ENCODE data around the gene LRRC27. TPM values are rescaled to one million over a fixed set of nuclear protein-coding genes. Genes with fewer than 3 reads are reported as not detected.

Gene LRRC27
- total RNA-seq, 1 donor from 2014 or later = 15.5 TPM

DNA sequence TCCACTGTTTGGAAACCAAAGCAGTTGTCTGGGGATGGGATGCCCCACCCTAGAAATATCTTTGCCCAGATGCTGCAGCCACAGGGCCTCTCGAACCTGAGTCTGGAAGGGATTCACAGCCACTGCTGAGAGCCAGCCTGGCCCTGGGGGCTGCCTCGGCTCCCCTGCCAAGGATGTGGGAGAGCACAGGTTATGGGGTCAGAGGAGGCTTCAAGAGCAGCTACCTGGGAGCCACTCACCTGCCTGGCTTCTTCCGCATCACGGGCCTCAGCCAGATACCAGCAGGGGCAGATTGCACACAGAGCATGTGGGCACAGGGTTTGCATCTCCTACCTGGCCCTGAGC, 59.7 kb downstream of the LRRC27 start:
- DNase-seq (no peak), ATAC-seq (no peak)
- TF ChIP-seq, protein P1, sequence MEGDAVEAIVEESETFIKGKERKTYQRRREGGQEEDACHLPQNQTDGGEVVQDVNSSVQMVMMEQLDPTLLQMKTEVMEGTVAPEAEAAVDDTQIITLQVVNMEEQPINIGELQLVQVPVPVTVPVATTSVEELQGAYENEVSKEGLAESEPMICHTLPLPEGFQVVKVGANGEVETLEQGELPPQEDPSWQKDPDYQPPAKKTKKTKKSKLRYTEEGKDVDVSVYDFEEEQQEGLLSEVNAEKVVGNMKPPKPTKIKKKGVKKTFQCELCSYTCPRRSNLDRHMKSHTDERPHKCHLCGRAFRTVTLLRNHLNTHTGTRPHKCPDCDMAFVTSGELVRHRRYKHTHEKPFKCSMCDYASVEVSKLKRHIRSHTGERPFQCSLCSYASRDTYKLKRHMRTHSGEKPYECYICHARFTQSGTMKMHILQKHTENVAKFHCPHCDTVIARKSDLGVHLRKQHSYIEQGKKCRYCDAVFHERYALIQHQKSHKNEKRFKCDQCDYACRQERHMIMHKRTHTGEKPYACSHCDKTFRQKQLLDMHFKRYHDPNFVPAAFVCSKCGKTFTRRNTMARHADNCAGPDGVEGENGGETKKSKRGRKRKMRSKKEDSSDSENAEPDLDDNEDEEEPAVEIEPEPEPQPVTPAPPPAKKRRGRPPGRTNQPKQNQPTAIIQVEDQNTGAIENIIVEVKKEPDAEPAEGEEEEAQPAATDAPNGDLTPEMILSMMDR (IDR thresholded peaks at IDR 0.05) = no peak
- intact Hi-C loops (cut with DNase I) = no loop called here
- Histone ChIP-seq H3K27ac (no peak overlapping the region), H3K9me3 (no peaks in the 10 kb centered on the region), H3K27me3 (ENCODE audit: low read depth) (no peaks in the 10 kb centered on the region), H3K4me3 (no peak overlapping the region), H3K4me1 (peaks cover 29% of the 10 kb centered on the region), H3K36me3 (no peaks in the 10 kb centered on the region)

DNA sequence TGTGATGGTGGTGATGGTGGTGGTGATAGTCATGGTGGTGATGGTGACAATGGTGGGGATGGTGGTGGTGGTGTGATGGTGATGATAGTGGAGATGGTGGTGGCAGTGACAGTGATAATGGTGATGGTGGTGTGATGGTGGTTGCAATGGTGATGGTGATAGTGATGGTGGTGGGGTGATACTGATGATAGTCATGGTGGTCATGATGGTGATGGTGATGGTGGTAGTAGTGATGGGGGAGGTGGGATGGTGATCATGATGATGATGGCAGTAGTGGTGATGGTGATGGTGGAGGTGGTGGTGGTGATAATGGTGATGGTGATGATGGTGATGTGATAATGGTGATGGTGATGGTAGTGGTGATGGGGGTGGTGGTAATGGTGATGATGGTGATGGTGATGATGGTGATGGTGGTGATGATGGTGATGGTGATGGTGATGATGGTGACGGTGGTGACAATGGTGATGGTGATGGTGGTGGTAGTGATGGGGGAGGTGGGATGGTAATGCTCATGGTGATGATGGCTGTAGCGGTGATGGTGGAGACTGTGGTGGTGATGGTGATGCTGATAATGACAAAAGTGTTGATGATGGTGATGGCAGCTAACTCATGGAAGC, 60.3 kb downstream of the LRRC27 start:
- H3K4me1 ChIP-seq = peaks cover 29% of the 10 kb centered on the region
- H3K27ac ChIP-seq = no peak overlapping the region
- no peak overlapping the region for H3K4me3 ChIP-seq
- H3K9me3 ChIP-seq = no peaks in the 10 kb centered on the region
- intact Hi-C loops (cut with DNase I) = no loop called here
- no peaks in the 10 kb centered on the region for H3K27me3 ChIP-seq (ENCODE audit: low read depth)
- TF ChIP-seq, protein P1 (IDR thresholded peaks at IDR 0.05) = no peak
- H3K36me3 ChIP-seq = no peaks in the 10 kb centered on the region
- no peak for ATAC-seq
- no peak for DNase-seq

DNA sequence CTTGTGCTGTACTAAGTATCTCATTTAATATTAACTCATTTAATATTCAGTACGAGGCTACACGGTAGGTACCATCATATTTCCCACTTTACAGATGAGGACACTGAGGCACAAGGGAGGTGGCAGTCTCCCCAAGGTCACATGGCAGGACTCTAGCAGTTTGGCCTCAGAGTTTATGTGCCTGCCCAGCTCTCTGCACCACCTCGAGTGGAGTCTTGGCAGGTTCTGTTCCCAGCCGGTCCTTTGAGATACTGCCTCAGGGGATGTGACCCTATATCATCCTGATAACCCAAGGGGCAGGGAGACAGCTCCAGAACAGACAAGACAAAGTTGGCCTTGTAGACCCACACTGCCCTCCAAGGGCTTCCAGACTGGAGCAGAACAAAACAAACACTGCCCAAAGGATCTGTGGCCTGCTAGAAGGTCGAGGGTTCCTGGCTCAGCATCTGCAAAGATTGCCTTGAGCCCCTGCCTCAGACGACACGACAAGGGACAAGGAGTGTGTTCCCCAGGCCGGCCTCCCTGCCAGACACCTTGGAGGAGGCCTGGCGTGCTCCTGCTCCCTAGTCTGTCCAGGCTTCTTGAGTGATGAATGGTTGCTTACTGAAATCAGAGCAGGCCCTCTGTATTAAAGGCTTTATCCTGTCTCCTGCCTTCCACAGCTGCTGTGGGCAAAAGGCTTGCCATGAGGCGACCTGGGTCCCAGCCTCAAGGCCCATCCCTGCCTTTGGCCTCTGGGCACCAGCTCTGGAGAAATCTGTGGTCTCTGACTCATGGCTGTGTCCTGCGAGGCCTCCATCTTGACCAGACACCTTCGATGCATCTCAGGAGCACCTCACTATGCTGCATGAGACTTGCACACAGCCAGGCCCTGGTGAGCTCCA, 61.1 kb downstream of the LRRC27 start:
- Histone ChIP-seq H3K4me1 (peaks cover 29% of the 10 kb centered on the region), H3K4me3 (no peak overlapping the region), H3K27ac (no peak overlapping the region), H3K36me3 (no peaks in the 10 kb centered on the region), H3K9me3 (no peaks in the 10 kb centered on the region), H3K27me3 (ENCODE audit: low read depth) (no peaks in the 10 kb centered on the region)
- DNase-seq (no peak), ATAC-seq (no peak)
- intact Hi-C loops (cut with DNase I) = no loop called here
- TF ChIP-seq, protein P1 (IDR thresholded peaks at IDR 0.05) = no peak

DNA sequence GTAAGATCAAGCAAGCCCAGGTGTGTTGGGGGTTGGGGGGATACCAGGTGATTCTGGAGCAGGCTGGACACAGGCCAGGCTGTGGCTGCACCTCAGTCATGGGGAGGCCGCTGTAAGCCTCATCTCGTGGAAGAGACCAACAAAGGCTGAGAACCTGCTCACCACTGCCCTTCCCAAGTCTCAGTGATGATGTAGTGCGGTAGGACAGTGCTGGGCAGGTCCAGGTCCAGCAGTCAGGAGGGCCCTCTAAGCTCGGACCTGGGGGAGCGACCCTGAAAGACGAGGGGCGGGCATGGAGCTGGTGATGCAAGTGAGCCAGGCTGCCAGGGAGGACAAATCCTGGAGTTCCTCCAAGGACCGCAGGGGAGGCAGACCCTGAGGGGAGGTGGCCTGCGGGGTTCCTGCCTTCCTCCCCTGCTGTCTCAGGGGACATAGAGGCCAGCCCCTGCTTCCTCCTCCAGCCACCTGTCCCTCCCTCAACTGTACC, 61.7 kb downstream of the LRRC27 start:
- intact Hi-C loops (cut with DNase I) = no loop called here
- TF ChIP-seq, protein P1 (IDR thresholded peaks at IDR 0.05) = no peak
- ATAC-seq (no peak), DNase-seq (peak; percentile 43)
- H3K9me3 ChIP-seq = no peaks in the 10 kb centered on the region
- H3K36me3 ChIP-seq = no peaks in the 10 kb centered on the region
- no peak overlapping the region for H3K4me3 ChIP-seq
- H3K27me3 ChIP-seq (ENCODE audit: low read depth) = no peaks in the 10 kb centered on the region
- H3K27ac ChIP-seq = no peak overlapping the region
- peaks cover 35% of the 10 kb centered on the region for H3K4me1 ChIP-seq

DNA sequence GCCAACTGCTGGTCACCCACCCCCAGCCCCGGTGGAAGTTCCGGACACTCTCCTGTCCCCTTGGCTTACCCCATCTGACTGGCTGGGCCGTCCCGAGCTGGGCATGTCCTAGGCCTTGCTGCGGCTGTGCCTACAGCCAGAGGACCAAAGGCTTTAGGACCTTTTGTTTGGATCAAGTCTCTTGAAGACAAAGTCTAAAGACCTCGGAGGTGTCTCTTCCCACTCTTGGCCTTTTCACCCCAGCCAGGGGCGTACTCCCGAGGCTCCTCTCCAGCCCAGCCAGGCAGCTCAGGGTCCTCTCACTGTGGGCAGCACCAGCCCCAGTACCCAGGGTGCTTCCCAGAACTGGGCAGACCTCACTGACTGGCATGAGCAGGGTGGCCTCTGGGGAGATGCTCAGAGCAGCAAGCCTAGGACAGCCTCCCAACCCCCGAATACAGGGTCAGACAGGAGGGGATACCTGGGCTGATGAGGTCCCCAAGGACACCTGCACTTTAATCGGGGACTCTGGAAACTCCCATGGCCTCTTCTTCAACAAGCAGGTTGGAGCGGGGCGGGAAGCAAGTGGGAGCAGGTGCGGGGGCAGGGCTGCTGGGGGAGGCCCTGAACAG, 62.3 kb downstream of the LRRC27 start:
- Histone ChIP-seq H3K27ac (peak overlapping the region; percentile 18), H3K4me3 (no peak overlapping the region)
- ATAC-seq = no peak

More for the DNA sequence above, 62.3 kb downstream of the LRRC27 start:
- TF ChIP-seq, protein P1 (IDR thresholded peaks at IDR 0.05) = no peak
- H3K9me3 ChIP-seq = no peaks in the 10 kb centered on the region
- H3K27me3 ChIP-seq (ENCODE audit: low read depth) = no peaks in the 10 kb centered on the region
- no peaks in the 10 kb centered on the region for H3K36me3 ChIP-seq
- peak; percentile 35 for DNase-seq
- intact Hi-C loops (cut with DNase I) = no loop called here
- peaks cover 35% of the 10 kb centered on the region for H3K4me1 ChIP-seq
